HG02642 (cell line): ENCODE measurements around the gene MTMR1.

Experiments
- ATAC-seq: cut with Tn5 transposase; IDR thresholded peaks from one replicate; pipeline ENCODE4 v1.9.1; 2021; ENCODE audit warnings: mild to moderate bottlenecking; ENCODE audit not compliant: unreplicated experiment, poor library complexity

The MTMR1 gene

GRCh38 chrX:150692831-150693724 lies at the start of gene MTMR1:
Gene MTMR1, plus strand, starts transcription at chrX:150693396. Its CDS starts 135 bp downstream, at chrX:150693531.
- ATAC-seq: peak; percentile 59

GRCh38 chrX:150643958-150644357 lies 49.2 kb upstream of the MTMR1 start:
- ATAC-seq: no peak

GRCh38 chrX:150644422-150644821 lies 48.8 kb upstream of the MTMR1 start:
- ATAC-seq: no peak

DNA sequence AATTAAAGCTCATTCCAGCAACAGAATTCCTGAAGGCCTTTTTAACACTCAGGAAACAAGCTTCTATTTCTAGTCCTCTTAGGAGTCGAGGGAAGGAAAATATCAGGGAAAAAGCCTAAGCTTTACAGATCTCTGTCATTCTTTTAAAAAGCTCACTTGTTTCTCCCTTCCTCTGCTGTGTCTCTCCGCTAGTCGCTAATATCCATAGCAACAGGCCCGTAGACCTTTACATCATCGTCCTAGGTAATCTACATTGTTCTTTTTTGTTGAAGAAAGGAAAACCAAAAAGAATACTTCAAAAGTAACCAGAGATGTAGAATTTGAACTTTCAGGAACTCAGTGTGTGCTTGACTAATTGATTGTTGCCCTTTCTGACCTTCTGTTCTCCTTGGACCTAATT lies 45.9 kb upstream of the MTMR1 start:
- no peak for ATAC-seq

- ATAC-seq: no peak
These were observed 44.8 kb upstream of the MTMR1 start for GRCh38 chrX:150648296-150648940.

GRCh38 chrX:150649096-150649870 lies 43.9 kb upstream of the MTMR1 start:
- no peak for ATAC-seq

DNA sequence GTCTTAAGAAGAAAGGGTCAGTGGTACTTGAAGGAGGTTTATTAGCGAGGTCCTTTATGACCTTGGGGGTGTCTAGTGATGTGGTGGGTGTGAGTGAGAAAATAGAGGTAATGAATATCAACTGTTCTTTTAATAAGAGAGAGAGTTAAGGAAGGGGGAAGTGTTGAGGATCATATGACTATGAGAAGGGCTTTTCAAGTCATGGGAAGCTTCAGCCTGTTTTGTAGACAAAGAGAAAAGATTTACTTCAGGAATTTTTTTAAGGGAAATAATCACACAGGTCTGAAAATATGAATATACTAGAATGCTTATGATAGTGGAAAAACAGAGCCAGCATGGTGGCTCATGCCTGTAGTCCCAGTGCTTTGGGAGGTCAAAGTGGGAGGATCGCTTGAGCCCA lies 41.3 kb upstream of the MTMR1 start:
- no peak for ATAC-seq

DNA sequence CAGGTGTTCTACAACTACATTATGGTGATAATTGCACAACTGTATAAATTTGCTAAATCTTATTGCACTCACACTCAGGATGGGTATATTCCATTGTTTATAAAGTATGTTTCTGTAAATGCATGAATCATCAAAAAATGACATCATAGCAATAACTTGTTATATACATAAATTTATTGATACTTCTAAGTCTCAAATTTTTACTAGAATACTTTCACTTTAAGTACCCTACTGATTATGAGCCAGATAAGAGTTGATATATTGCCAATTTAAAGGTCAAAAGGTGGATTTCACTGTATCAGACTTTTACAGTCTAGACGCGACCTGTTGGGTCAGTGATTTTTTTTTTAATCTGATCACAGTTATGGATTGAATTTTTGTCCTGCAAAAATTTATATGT lies 37.4 kb upstream of the MTMR1 start:
- no peak for ATAC-seq

DNA sequence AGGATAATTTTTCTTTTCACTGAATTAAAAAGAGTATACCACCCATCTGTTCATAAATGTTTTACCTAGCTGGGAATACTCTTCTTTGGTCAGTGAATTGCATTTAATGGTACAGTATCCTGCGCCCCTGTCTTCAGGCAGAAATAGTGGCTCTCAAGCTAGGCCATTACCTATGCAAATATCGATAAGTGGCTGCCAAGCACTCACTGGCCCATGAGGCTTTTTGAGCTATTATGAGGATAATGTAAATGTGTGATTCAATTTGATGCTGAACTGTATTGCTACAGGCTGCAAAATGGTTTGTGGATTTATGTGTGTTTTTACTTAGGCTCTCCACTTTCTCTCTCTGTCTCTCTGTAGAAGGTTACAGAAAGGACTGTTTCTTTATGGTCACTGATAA lies 30.1 kb upstream of the MTMR1 start:
- no peak for ATAC-seq

- no peak for ATAC-seq
These were observed 28.9 kb upstream of the MTMR1 start for GRCh38 chrX:150664290-150664689.

DNA sequence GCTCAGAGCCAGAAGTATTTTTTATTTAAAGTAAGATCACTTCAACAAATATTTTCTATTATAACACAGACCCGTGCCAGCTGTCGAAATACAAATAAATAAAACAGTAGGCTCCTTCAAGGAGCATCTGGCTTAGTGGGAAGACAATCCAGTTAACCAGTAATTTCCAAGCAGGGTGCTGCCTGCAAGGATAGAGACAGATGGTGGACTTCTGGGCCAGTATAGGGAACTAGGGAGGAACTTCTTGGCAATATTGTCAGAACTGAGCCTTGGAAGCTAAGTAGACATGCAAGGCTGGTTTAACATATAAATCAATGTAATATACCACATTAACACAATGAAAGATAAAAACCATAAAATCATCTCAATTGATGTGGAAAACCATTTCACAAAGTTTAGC lies 17.0 kb upstream of the MTMR1 start:
- ATAC-seq: no peak

GRCh38 chrX:150680974-150681373 lies 12.2 kb upstream of the MTMR1 start:
- ATAC-seq: no peak

GRCh38 chrX:150683112-150683511 lies 10.1 kb upstream of the MTMR1 start:
- ATAC-seq: no peak

- no peak for ATAC-seq
These were observed 9.6 kb upstream of the MTMR1 start for GRCh38 chrX:150683536-150684146.

DNA sequence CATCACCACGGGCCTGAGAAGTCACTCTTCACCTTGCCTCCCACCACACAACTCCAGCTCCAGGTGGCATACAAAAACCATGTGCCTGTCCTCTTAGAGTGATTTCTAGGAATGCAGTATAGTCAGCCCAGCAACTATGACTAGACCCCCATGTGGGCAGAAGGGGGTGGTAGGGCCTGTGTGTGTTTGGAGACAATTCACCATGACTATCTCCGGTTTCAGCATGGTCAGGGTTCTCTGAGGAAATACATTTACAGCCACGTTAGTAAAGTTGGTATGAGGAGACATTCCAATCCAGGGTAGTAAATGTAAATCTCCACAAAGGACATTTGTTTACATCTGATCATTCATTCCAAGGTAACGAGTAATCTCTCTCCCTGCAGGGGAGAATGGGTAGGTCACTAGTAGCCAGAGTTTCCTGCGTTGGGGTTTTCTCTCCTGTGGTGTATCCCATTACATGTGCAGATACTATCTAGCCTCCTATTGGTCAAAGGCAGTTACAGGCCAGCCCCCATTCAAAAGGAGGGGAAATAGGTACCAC lies 4.2 kb upstream of the MTMR1 start:
- no peak for ATAC-seq

GRCh38 chrX:150690126-150690525 lies 3.1 kb upstream of the MTMR1 start:
- ATAC-seq: no peak

GRCh38 chrX:150692296-150692695 lies 900 bp upstream of the MTMR1 start:
- no peak for ATAC-seq

- peak; percentile 76 for ATAC-seq
These were observed 754 bp downstream of the MTMR1 start for GRCh38 chrX:150693725-150694574.

- ATAC-seq: no peak
These were observed 1.7 kb downstream of the MTMR1 start for GRCh38 chrX:150694738-150695410.
